ENCODE measurements around the gene SEMA3F.

The SEMA3F gene

GRCh38 chr3:50168388-50168787 is 13.3 kb downstream of the SEMA3F start:
- H3K36me3 Mint-ChIP-seq (ENCODE audit: low read depth) = no peaks in the 10 kb centered on the region

GRCh38 chr3:50168791-50169190 is 13.7 kb downstream of the SEMA3F start:
- Mint-ChIP-seq H3K27me3 (no peaks in the 10 kb centered on the region), H3K9me3 (no peaks in the 10 kb centered on the region), H3K27ac (no peak overlapping the region), H3K36me3 (ENCODE audit: low read depth) (no peaks in the 10 kb centered on the region), H3K4me1 (ENCODE audit: low read depth) (peaks cover 1% of the 10 kb centered on the region), H3K4me3 (no peak overlapping the region)
- DNase-seq = no peak

More at GRCh38 chr3:50168388-50168787, 13.3 kb downstream of the SEMA3F start:
- Mint-ChIP-seq H3K27me3 (no peaks in the 10 kb centered on the region), H3K4me1 (ENCODE audit: low read depth) (no peaks in the 10 kb centered on the region), H3K27ac (no peak overlapping the region), H3K9me3 (no peaks in the 10 kb centered on the region), H3K4me3 (no peak overlapping the region)
- DNase-seq = no peak

GRCh38 chr3:50169232-50169832 is 14.2 kb downstream of the SEMA3F start:
- no peaks in the 10 kb centered on the region for H3K9me3 Mint-ChIP-seq
- H3K36me3 Mint-ChIP-seq (ENCODE audit: low read depth) = no peaks in the 10 kb centered on the region
- DNase-seq = no peak
- H3K27ac Mint-ChIP-seq = no peak overlapping the region
- no peaks in the 10 kb centered on the region for H3K27me3 Mint-ChIP-seq
- peaks cover 1% of the 10 kb centered on the region for H3K4me1 Mint-ChIP-seq (ENCODE audit: low read depth)
- H3K4me3 Mint-ChIP-seq = no peak overlapping the region

GRCh38 chr3:50169858-50170257 is 14.7 kb downstream of the SEMA3F start:
- no peaks in the 10 kb centered on the region for H3K27me3 Mint-ChIP-seq
- DNase-seq = no peak
- H3K36me3 Mint-ChIP-seq (ENCODE audit: low read depth) = no peaks in the 10 kb centered on the region
- no peak overlapping the region for H3K4me3 Mint-ChIP-seq
- H3K9me3 Mint-ChIP-seq = no peaks in the 10 kb centered on the region
- no peak overlapping the region for H3K27ac Mint-ChIP-seq
- peaks cover 1% of the 10 kb centered on the region for H3K4me1 Mint-ChIP-seq (ENCODE audit: low read depth)

GRCh38 chr3:50170689-50171088 is 15.6 kb downstream of the SEMA3F start:
- Mint-ChIP-seq H3K4me1 (ENCODE audit: low read depth) (peaks cover 1% of the 10 kb centered on the region), H3K27me3 (no peaks in the 10 kb centered on the region), H3K9me3 (no peaks in the 10 kb centered on the region), H3K36me3 (ENCODE audit: low read depth) (no peaks in the 10 kb centered on the region), H3K27ac (no peak overlapping the region), H3K4me3 (no peak overlapping the region)
- DNase-seq = no peak

- H3K27ac Mint-ChIP-seq = no peak overlapping the region
- H3K4me3 Mint-ChIP-seq = no peak overlapping the region
- peaks cover 1% of the 10 kb centered on the region for H3K4me1 Mint-ChIP-seq (ENCODE audit: low read depth)
- H3K9me3 Mint-ChIP-seq = no peaks in the 10 kb centered on the region
- no peaks in the 10 kb centered on the region for H3K36me3 Mint-ChIP-seq (ENCODE audit: low read depth)
- DNase-seq = no peak
- H3K27me3 Mint-ChIP-seq = no peaks in the 10 kb centered on the region
These were observed 16.6 kb downstream of the SEMA3F start for GRCh38 chr3:50171540-50172301.

GRCh38 chr3:50172626-50173220 is 17.6 kb downstream of the SEMA3F start:
- Mint-ChIP-seq H3K4me3 (no peak overlapping the region), H3K4me1 (ENCODE audit: low read depth) (peaks cover 1% of the 10 kb centered on the region), H3K36me3 (ENCODE audit: low read depth) (no peaks in the 10 kb centered on the region), H3K9me3 (no peaks in the 10 kb centered on the region), H3K27me3 (no peaks in the 10 kb centered on the region), H3K27ac (no peak overlapping the region)
- no peak for DNase-seq

GRCh38 chr3:50173685-50174516 is 18.8 kb downstream of the SEMA3F start:
- H3K4me1 Mint-ChIP-seq (ENCODE audit: low read depth) = peaks cover 1% of the 10 kb centered on the region
- DNase-seq = no peak
- H3K27me3 Mint-ChIP-seq = no peaks in the 10 kb centered on the region

GRCh38 chr3:50174517-50174895 is 19.4 kb downstream of the SEMA3F start:
- H3K4me3 Mint-ChIP-seq = no peak overlapping the region
- DNase-seq = no peak
- no peaks in the 10 kb centered on the region for H3K9me3 Mint-ChIP-seq
- no peaks in the 10 kb centered on the region for H3K27me3 Mint-ChIP-seq
- H3K27ac Mint-ChIP-seq = no peak overlapping the region
- no peaks in the 10 kb centered on the region for H3K36me3 Mint-ChIP-seq (ENCODE audit: low read depth)
- peaks cover 1% of the 10 kb centered on the region for H3K4me1 Mint-ChIP-seq (ENCODE audit: low read depth)

More at GRCh38 chr3:50173685-50174516, 18.8 kb downstream of the SEMA3F start:
- no peak overlapping the region for H3K27ac Mint-ChIP-seq
- no peaks in the 10 kb centered on the region for H3K36me3 Mint-ChIP-seq (ENCODE audit: low read depth)
- no peaks in the 10 kb centered on the region for H3K9me3 Mint-ChIP-seq
- no peak overlapping the region for H3K4me3 Mint-ChIP-seq

GRCh38 chr3:50174947-50175524 is 19.9 kb downstream of the SEMA3F start:
- Mint-ChIP-seq H3K4me3 (no peak overlapping the region), H3K27ac (no peak overlapping the region), H3K9me3 (no peaks in the 10 kb centered on the region), H3K36me3 (ENCODE audit: low read depth) (no peaks in the 10 kb centered on the region), H3K27me3 (no peaks in the 10 kb centered on the region), H3K4me1 (ENCODE audit: low read depth) (peaks cover 1% of the 10 kb centered on the region)
- DNase-seq = no peak

GRCh38 chr3:50177346-50177745 is 22.2 kb downstream of the SEMA3F start:
- Mint-ChIP-seq H3K27ac (no peak overlapping the region), H3K27me3 (no peaks in the 10 kb centered on the region), H3K9me3 (no peaks in the 10 kb centered on the region), H3K36me3 (ENCODE audit: low read depth) (no peaks in the 10 kb centered on the region), H3K4me1 (ENCODE audit: low read depth) (peaks cover 1% of the 10 kb centered on the region), H3K4me3 (no peak overlapping the region)
- no peak for DNase-seq

GRCh38 chr3:50179710-50180109 is 24.6 kb downstream of the SEMA3F start:
- Mint-ChIP-seq H3K27me3 (no peaks in the 10 kb centered on the region), H3K36me3 (ENCODE audit: low read depth) (no peaks in the 10 kb centered on the region), H3K27ac (no peak overlapping the region), H3K9me3 (no peaks in the 10 kb centered on the region), H3K4me1 (ENCODE audit: low read depth) (no peaks in the 10 kb centered on the region), H3K4me3 (no peak overlapping the region)
- DNase-seq = no peak

GRCh38 chr3:50181985-50182384 is 26.9 kb downstream of the SEMA3F start:
- Mint-ChIP-seq H3K27ac (no peak overlapping the region), H3K4me3 (no peak overlapping the region), H3K9me3 (no peaks in the 10 kb centered on the region), H3K4me1 (ENCODE audit: low read depth) (no peaks in the 10 kb centered on the region), H3K36me3 (ENCODE audit: low read depth) (no peaks in the 10 kb centered on the region), H3K27me3 (no peaks in the 10 kb centered on the region)
- DNase-seq = no peak

GRCh38 chr3:50182533-50183099 is 27.5 kb downstream of the SEMA3F start:
- no peak overlapping the region for H3K27ac Mint-ChIP-seq
- H3K4me3 Mint-ChIP-seq = no peak overlapping the region
- H3K9me3 Mint-ChIP-seq = no peaks in the 10 kb centered on the region
- no peaks in the 10 kb centered on the region for H3K4me1 Mint-ChIP-seq (ENCODE audit: low read depth)
- DNase-seq = no peak
- no peaks in the 10 kb centered on the region for H3K27me3 Mint-ChIP-seq
- no peaks in the 10 kb centered on the region for H3K36me3 Mint-ChIP-seq (ENCODE audit: low read depth)

Data from activated T-cell treated with anti-CD3 and anti-CD28 coated beads, Interleukin-2, amount 50 U/mL, for 24 hours (primary cell).